CD4-positive, alpha-beta T cell (primary cell): ENCODE results near the gene LPP. TPM values are rescaled to one million over a fixed set of nuclear protein-coding genes. Genes with fewer than 3 reads are reported as not detected.

Source experiments
- ATAC-seq: fragments of 200-7000 bp; cut with Tn5 transposase; one replicate; pipeline ENCODE4 v1.10.0; 2022; ENCODE audit warnings: mild to moderate bottlenecking; ENCODE audit not compliant: poor library complexity
- CTCF ChIA-PET: fragments of 350-600 bp; sonication (Branson Sonifier 250); formaldehyde crosslinking; loops from one replicate; lab custom pipeline; 2021; ENCODE audit warnings: antibody characterized with exemption, inconsistent platforms; lab: Charles Lee
- POLR2A ChIA-PET: fragments of 350-600 bp; sonication (Branson Sonifier 250); formaldehyde crosslinking; loops from one replicate; lab custom pipeline; 2021; ENCODE audit warnings: antibody characterized with exemption, inconsistent platforms; lab: Charles Lee
- DNase-seq, 14 experiments: peaks; one replicate each; pipeline ENCODE4 v3.0.0-alpha.2; 2013 to 2020; ENCODE audit warnings: mixed read lengths in 2 of 14
- H3K27ac ChIP-seq, 2 donors: one replicate each; pipeline versions ENCODE4 v1.5.1 to v1.7.0; 2013; ENCODE audit warnings: low read length in 2 of 2, low read depth in 1 of 2, mild to moderate bottlenecking in 1 of 2
- H3K27me3 ChIP-seq, 2 experiments: 1 replicate in 1 of 2; 2 replicates in 1 of 2; pipeline versions ENCODE4 v1.6.1 to v1.7.0; 2013; ENCODE audit warnings: low read length in 2 of 2, control low read depth in 1 of 2, mild to moderate bottlenecking in 1 of 2, moderate library complexity in 1 of 2; ENCODE audit not compliant: insufficient read depth in 2 of 2, control insufficient read depth in 1 of 2
- H3K36me3 ChIP-seq: one replicate; pipeline ENCODE4 v1.6.1; 2013; ENCODE audit warnings: low read length, control low read depth; ENCODE audit not compliant: insufficient read depth
- H3K4me1 ChIP-seq: one replicate; pipeline ENCODE4 v1.6.1; 2013; ENCODE audit warnings: low read length, control low read depth; ENCODE audit not compliant: insufficient read depth
- H3K4me3 ChIP-seq: one replicate; pipeline ENCODE4 v1.5.1; 2013; ENCODE audit warnings: mild to moderate bottlenecking, low read length, moderate library complexity
- H3K9me3 ChIP-seq, 2 experiments: 1 replicate in 1 of 2; 2 replicates in 1 of 2; pipeline versions ENCODE4 v1.6.1 to v1.7.0; 2013; ENCODE audit warnings: low read length in 2 of 2, mild to moderate bottlenecking in 2 of 2, control low read depth in 1 of 2, moderate library complexity in 1 of 2; ENCODE audit not compliant: control insufficient read depth in 1 of 2, insufficient read depth in 1 of 2
- H3K27ac Mint-ChIP-seq: one replicate; pipeline ENCODE4 v1.8.0; 2020; ENCODE audit warnings: mixed read lengths
- H3K27me3 Mint-ChIP-seq: one replicate; pipeline ENCODE4 v1.8.0; 2021; ENCODE audit warnings: mixed read lengths
- H3K36me3 Mint-ChIP-seq: one replicate; pipeline ENCODE4 v1.8.0; 2021; ENCODE audit warnings: low read depth, mixed read lengths
- H3K4me1 Mint-ChIP-seq: one replicate; pipeline ENCODE4 v1.8.0; 2021; ENCODE audit warnings: low read depth, mixed read lengths
- H3K4me3 Mint-ChIP-seq: one replicate; pipeline ENCODE4 v1.8.0; 2020; ENCODE audit warnings: mild to moderate bottlenecking, mixed read lengths
- H3K9me3 Mint-ChIP-seq: one replicate; pipeline ENCODE4 v1.8.0; 2020; ENCODE audit warnings: mixed read lengths
- intact Hi-C, 2 experiments: fragments of 100-400 bp; cut with DNase I in 1 of 2; cut with micrococcal nuclease in 1 of 2; formaldehyde crosslinking; loops; one replicate each; pipeline versions ENCODE4 v1.15.1 to v1.9.0; 2023 to 2025; cut with DNase I, micrococcal nuclease
- total RNA-seq, 174 experiments: library from RNA in 2 of 174; stranded (reverse) in 2 of 174; gene quantifications; one replicate each; pipeline ENCODE4 v1.2.3 and lab custom pipeline; 2021 to 2026
- TF ChIP-seq, protein P1 (sequence below): fragments of 200-600 bp; IDR thresholded peaks from one replicate; pipeline ENCODE4 v1.8.0; 2022; ENCODE audit warnings: antibody characterized with exemption, mild to moderate bottlenecking

The LPP gene
- total RNA-seq, 2 experiments from 2014 or later: 45.6 to 45.9 TPM

DNA sequence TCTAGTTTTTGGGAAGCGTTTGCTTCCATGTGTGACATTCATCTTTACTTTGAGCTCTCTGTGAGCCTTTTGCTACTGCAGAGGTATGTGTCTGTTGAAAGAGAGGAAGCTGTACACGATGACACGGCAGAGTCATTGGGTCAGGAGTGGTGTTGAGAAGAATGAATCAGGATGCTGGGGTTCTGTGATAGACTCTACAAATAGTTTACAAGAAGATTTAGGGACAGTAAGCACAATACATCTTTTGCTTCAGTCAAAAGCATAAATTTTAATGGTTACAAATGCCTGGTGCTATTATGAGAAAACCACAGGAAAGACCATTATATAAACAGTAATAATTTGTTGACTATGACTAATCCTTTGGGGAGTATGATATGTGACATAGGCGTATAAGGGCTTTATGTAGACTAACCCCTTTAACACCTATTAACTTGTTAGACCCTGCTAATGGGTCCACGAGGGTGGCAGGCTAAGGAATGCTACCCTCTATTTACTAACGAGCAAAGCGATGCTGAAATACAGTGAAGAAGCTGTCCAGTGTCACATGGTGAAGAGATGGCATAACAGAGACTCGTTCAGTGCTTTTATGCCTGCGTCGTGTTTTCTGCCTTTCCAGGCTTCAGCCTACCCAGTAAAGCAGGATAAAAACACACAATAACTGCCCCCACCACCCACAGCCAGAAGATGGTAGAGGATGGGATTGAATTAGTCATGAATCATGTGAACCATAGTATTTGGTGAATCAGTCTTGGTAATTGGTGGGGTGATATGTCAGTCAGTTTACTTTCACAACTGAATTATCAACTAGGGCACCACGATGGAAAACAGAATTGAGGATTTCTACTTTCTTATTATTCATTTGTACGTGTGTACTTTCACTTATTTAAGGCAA lies 118.8 kb downstream of the LPP start:
- intact Hi-C loops: no loop called here
- peaks cover 19% of the 10 kb centered on the region for H3K4me1 Mint-ChIP-seq
- H3K27me3 Mint-ChIP-seq: no peaks in the 10 kb centered on the region
- no peak for DNase-seq
- CTCF ChIA-PET: no interaction called here
- H3K27ac Mint-ChIP-seq: no peak overlapping the region
- Histone ChIP-seq H3K4me3 (no peak overlapping the region), H3K36me3 (no peaks in the 10 kb centered on the region), H3K27ac (no peak overlapping the region), H3K4me1 (no peaks in the 10 kb centered on the region), H3K27me3 (no peaks in the 10 kb centered on the region), H3K9me3 (no peaks in the 10 kb centered on the region)
- no peak for ATAC-seq
- POLR2A ChIA-PET: no interaction called here
- no peaks in the 10 kb centered on the region for H3K9me3 Mint-ChIP-seq
- TF ChIP-seq, protein P1, sequence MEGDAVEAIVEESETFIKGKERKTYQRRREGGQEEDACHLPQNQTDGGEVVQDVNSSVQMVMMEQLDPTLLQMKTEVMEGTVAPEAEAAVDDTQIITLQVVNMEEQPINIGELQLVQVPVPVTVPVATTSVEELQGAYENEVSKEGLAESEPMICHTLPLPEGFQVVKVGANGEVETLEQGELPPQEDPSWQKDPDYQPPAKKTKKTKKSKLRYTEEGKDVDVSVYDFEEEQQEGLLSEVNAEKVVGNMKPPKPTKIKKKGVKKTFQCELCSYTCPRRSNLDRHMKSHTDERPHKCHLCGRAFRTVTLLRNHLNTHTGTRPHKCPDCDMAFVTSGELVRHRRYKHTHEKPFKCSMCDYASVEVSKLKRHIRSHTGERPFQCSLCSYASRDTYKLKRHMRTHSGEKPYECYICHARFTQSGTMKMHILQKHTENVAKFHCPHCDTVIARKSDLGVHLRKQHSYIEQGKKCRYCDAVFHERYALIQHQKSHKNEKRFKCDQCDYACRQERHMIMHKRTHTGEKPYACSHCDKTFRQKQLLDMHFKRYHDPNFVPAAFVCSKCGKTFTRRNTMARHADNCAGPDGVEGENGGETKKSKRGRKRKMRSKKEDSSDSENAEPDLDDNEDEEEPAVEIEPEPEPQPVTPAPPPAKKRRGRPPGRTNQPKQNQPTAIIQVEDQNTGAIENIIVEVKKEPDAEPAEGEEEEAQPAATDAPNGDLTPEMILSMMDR: no peak
- H3K36me3 Mint-ChIP-seq: peaks cover 5% of the 10 kb centered on the region
- no peak overlapping the region for H3K4me3 Mint-ChIP-seq

DNA sequence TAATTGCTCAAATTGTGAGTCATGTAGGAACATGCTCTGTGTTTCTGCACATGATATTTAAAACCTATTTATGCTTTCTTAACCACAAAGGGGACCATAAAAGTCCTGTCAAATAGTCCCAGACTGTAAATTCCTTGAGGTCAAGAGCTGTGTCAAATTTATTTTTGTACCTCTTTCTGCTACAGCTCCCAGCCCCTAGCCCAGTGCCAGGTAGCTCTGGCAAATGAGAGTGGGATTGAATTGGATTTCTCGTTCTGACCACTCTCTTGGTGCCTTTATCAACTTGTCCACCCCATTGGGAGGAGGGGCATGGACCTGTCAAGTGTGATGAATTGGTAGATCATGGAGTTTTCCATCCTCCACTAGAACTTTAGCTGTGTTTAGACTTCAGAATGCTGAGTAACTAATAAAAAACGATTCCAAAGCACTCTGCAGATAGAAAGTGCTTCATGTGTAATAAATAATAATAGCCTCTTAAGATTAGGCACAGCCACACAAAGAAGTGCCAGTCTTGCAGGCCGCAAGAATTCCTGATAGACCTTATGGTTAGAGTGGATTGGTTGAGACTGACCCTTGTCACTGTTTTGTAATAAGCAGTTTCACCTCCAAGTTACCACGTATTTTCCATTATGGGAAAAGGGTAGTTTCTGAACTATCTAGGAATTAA lies 120.4 kb downstream of the LPP start:
- H3K4me1 Mint-ChIP-seq: peaks cover 20% of the 10 kb centered on the region
- no peak overlapping the region for H3K4me3 ChIP-seq
- TF ChIP-seq, protein P1: no peak
- H3K27me3 Mint-ChIP-seq: no peaks in the 10 kb centered on the region
- H3K4me1 ChIP-seq: no peaks in the 10 kb centered on the region
- DNase-seq (no peak), ATAC-seq (no peak)
- intact Hi-C loops: no loop called here
- H3K27ac Mint-ChIP-seq: no peak overlapping the region
- POLR2A ChIA-PET: no interaction called here
- H3K36me3 Mint-ChIP-seq: peaks cover 5% of the 10 kb centered on the region
- no peak overlapping the region for H3K27ac ChIP-seq
- no peaks in the 10 kb centered on the region for H3K27me3 ChIP-seq
- no peaks in the 10 kb centered on the region for H3K9me3 Mint-ChIP-seq
- CTCF ChIA-PET: no interaction called here
- H3K36me3 ChIP-seq: no peaks in the 10 kb centered on the region
- H3K4me3 Mint-ChIP-seq: no peak overlapping the region
- no peaks in the 10 kb centered on the region for H3K9me3 ChIP-seq

DNA sequence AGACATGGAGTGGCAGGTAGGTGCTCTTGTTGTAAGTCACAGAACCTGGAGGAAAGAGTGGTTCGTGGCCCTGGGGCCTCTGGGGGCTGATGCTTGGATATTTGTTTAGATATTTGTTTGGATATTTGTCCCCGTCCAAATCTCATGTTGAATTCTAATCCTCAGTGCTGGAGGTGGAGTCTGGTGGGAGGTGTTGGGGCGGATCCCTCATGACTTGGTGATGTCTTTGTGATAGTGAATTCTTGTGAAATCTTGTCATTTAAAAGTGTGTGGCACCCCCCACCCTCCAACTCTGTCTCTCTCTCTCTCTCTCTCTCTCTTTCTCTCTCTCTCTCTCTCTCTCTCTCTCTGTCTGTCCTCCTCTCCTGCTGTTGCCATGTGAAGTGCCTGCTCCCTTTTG lies 122.4 kb downstream of the LPP start:
- ATAC-seq (no peak), DNase-seq (no peak)
- H3K9me3 ChIP-seq: no peaks in the 10 kb centered on the region
- Mint-ChIP-seq H3K4me1 (peaks cover 19% of the 10 kb centered on the region), H3K27ac (no peak overlapping the region), H3K36me3 (peaks cover 5% of the 10 kb centered on the region), H3K9me3 (no peaks in the 10 kb centered on the region), H3K4me3 (no peak overlapping the region), H3K27me3 (no peaks in the 10 kb centered on the region)
- no peak overlapping the region for H3K4me3 ChIP-seq
- intact Hi-C loops: loop anchor here in 1 of 2 experiments (5.0 kb wide), 1 partner anchor 534 kb away; no protein-coding TSS in a partner anchor
- H3K36me3 ChIP-seq: no peaks in the 10 kb centered on the region
- ChIA-PET POLR2A (no interaction called here), CTCF (interaction anchor here (1.2 kb wide), 1 partner anchor 27 kb away, joined by 3 read pairs; no protein-coding TSS in a partner anchor)
- no peak overlapping the region for H3K27ac ChIP-seq
- TF ChIP-seq, protein P1: no peak
- H3K27me3 ChIP-seq: no peaks in the 10 kb centered on the region
- H3K4me1 ChIP-seq: no peaks in the 10 kb centered on the region
